ENCODE measurements around the gene SESN1. TPM values are rescaled to one million over a fixed set of nuclear protein-coding genes. Genes with fewer than 3 reads are reported as not detected.

The SESN1 gene
- total RNA-seq, 1 donor from 2014 or later, result 27.1 TPM

GRCh38 chr6:109048670-109049415 lies 45.8 kb downstream of the SESN1 start:
- H3K27me3 Mint-ChIP-seq (ENCODE audit: unreplicated experiment), result peaks cover 2% of the 10 kb centered on the region
- no peak overlapping the region for H3K4me3 Mint-ChIP-seq (ENCODE audit: unreplicated experiment)
- H3K27ac Mint-ChIP-seq (ENCODE audit: unreplicated experiment), result no peak overlapping the region
- TF ChIP-seq, protein P1, sequence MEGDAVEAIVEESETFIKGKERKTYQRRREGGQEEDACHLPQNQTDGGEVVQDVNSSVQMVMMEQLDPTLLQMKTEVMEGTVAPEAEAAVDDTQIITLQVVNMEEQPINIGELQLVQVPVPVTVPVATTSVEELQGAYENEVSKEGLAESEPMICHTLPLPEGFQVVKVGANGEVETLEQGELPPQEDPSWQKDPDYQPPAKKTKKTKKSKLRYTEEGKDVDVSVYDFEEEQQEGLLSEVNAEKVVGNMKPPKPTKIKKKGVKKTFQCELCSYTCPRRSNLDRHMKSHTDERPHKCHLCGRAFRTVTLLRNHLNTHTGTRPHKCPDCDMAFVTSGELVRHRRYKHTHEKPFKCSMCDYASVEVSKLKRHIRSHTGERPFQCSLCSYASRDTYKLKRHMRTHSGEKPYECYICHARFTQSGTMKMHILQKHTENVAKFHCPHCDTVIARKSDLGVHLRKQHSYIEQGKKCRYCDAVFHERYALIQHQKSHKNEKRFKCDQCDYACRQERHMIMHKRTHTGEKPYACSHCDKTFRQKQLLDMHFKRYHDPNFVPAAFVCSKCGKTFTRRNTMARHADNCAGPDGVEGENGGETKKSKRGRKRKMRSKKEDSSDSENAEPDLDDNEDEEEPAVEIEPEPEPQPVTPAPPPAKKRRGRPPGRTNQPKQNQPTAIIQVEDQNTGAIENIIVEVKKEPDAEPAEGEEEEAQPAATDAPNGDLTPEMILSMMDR (IDR thresholded peaks at IDR 0.05; ENCODE audit: partially characterized antibody, unreplicated experiment), result no peak
- DNase-seq, result no peak
- H3K9me3 Mint-ChIP-seq (ENCODE audit: unreplicated experiment), result peaks cover 11% of the 10 kb centered on the region
- peaks cover 15% of the 10 kb centered on the region for H3K4me1 Mint-ChIP-seq (ENCODE audit: low read depth, unreplicated experiment)
- peaks cover 24% of the 10 kb centered on the region for H3K36me3 Mint-ChIP-seq (ENCODE audit: unreplicated experiment)

- peaks cover 11% of the 10 kb centered on the region for H3K9me3 Mint-ChIP-seq (ENCODE audit: unreplicated experiment)
- TF ChIP-seq, protein P1 (IDR thresholded peaks at IDR 0.05; ENCODE audit: partially characterized antibody, unreplicated experiment), result no peak
- no peak for DNase-seq
- peaks cover 12% of the 10 kb centered on the region for H3K4me1 Mint-ChIP-seq (ENCODE audit: low read depth, unreplicated experiment)
- peak overlapping the region; percentile 34 for H3K4me3 Mint-ChIP-seq (ENCODE audit: unreplicated experiment)
- peaks cover 2% of the 10 kb centered on the region for H3K27me3 Mint-ChIP-seq (ENCODE audit: unreplicated experiment)
- peak overlapping the region; percentile 77 for H3K27ac Mint-ChIP-seq (ENCODE audit: unreplicated experiment)
- H3K36me3 Mint-ChIP-seq (ENCODE audit: unreplicated experiment), result peaks cover 24% of the 10 kb centered on the region
Measured at GRCh38 chr6:109048176-109048575, 46.5 kb downstream of the SESN1 start.

DNA sequence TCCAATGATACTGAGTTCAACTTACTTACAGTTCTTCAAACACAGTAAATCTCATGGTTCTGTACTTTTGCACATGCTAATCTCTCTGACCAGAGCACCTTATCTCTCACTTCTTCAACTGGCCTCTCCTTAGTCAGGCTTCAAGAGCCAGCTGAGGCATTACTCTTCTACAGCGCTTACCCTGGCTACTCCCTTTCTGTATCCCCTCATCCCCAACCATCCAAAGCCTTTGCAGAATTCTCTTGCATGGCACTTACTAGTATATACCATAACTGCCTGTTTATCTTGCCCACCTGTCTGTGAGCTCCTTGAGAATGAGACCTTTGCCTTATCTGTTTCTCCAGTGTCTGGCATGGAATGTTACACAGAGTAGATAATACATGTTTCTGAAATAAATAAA lies 49.2 kb downstream of the SESN1 start:
- Mint-ChIP-seq H3K36me3 (ENCODE audit: unreplicated experiment) (peaks cover 27% of the 10 kb centered on the region), H3K27me3 (ENCODE audit: unreplicated experiment) (peaks cover 2% of the 10 kb centered on the region), H3K9me3 (ENCODE audit: unreplicated experiment) (peaks cover 11% of the 10 kb centered on the region), H3K27ac (ENCODE audit: unreplicated experiment) (no peak overlapping the region), H3K4me3 (ENCODE audit: unreplicated experiment) (no peak overlapping the region), H3K4me1 (ENCODE audit: low read depth, unreplicated experiment) (peaks cover 3% of the 10 kb centered on the region)
- TF ChIP-seq, protein P1 (IDR thresholded peaks at IDR 0.05; ENCODE audit: partially characterized antibody, unreplicated experiment), result no peak
- no peak for DNase-seq

DNA sequence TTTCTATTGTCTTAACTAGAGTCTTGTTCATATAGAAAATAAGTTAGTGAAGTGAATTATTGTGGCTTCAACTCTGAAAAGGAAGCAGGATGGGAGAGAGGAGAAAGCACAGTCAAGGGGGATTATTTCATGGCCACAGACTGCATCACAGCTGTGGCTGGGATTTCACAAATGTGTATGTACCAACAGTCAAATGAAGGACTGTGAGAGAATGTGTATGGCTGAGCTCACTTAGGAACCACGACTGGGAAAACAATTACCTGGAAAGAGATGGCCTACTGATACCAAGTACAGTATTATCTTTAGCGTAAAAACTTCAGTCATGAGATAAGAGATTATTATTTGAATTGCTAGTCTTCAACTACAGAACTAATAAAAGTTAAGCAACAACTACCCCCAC lies 54.9 kb downstream of the SESN1 start:
- TF ChIP-seq, protein P1 (IDR thresholded peaks at IDR 0.05; ENCODE audit: partially characterized antibody, unreplicated experiment), result no peak
- Mint-ChIP-seq H3K9me3 (ENCODE audit: unreplicated experiment) (no peaks in the 10 kb centered on the region), H3K27me3 (ENCODE audit: unreplicated experiment) (no peaks in the 10 kb centered on the region), H3K36me3 (ENCODE audit: unreplicated experiment) (peaks cover 3% of the 10 kb centered on the region), H3K4me3 (ENCODE audit: unreplicated experiment) (no peak overlapping the region), H3K4me1 (ENCODE audit: low read depth, unreplicated experiment) (no peaks in the 10 kb centered on the region), H3K27ac (ENCODE audit: unreplicated experiment) (no peak overlapping the region)
- no peak for DNase-seq

DNA sequence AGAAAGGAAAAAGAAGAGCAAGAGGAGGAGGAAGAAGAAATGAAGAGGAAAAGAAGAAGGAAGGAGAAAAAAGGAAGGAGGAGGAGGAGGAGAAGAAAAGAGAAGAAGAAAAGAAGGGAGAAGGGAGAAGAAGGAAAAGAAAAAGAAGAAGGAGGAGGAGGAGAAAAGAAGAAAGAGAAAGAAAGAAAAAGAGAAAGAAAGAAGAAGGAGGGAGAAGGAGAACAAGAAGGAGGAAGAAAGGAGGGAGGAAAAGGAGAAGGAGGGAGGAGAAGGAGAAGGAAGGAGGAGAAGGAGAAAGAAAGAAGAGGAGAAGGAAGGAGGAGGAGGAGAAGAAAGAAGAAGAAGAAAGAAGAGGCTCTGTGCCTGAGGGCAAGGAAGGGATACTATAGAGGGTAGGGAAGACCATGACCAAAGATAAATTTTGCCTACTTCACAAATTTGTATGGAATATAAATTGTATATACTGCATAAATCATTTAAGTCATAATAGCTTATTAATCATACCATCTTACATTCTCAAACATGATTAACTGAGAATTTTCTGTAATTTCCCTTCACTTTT lies 55.7 kb downstream of the SESN1 start:
- no peak overlapping the region for H3K4me3 Mint-ChIP-seq (ENCODE audit: unreplicated experiment)
- no peaks in the 10 kb centered on the region for H3K27me3 Mint-ChIP-seq (ENCODE audit: unreplicated experiment)

More for the DNA sequence above, 55.7 kb downstream of the SESN1 start:
- H3K9me3 Mint-ChIP-seq (ENCODE audit: unreplicated experiment), result no peaks in the 10 kb centered on the region
- peaks cover 3% of the 10 kb centered on the region for H3K36me3 Mint-ChIP-seq (ENCODE audit: unreplicated experiment)
- TF ChIP-seq, protein P1 (IDR thresholded peaks at IDR 0.05; ENCODE audit: partially characterized antibody, unreplicated experiment), result no peak
- H3K4me1 Mint-ChIP-seq (ENCODE audit: low read depth, unreplicated experiment), result peaks cover 2% of the 10 kb centered on the region
- H3K27ac Mint-ChIP-seq (ENCODE audit: unreplicated experiment), result no peak overlapping the region
- DNase-seq, result no peak
